Peyer's patch (tissue), 4 donors: ENCODE results near the gene OPN3.

ENCODE experiments used
- POLR2A ChIP-seq, 2 donors: fragments of 450-650 bp; IDR thresholded peaks; one replicate each; pipeline ENCODE4 v1.5.1; 2017; ENCODE audit warnings: antibody characterized with exemption in 2 of 2, mild to moderate bottlenecking in 2 of 2, moderate library complexity in 2 of 2
- TF ChIP-seq, protein P1 (sequence below), 6 experiments: fragments of 450-650 bp in 4 of 6; fragments of 200-600 bp in 2 of 6; sonication (generic) in 1 of 6; IDR thresholded peaks; one replicate each; pipeline ENCODE4 v1.5.1; 2017 to 2019; ENCODE audit warnings: antibody characterized with exemption in 6 of 6, mild to moderate bottlenecking in 3 of 6, moderate library complexity in 1 of 6

DNA sequence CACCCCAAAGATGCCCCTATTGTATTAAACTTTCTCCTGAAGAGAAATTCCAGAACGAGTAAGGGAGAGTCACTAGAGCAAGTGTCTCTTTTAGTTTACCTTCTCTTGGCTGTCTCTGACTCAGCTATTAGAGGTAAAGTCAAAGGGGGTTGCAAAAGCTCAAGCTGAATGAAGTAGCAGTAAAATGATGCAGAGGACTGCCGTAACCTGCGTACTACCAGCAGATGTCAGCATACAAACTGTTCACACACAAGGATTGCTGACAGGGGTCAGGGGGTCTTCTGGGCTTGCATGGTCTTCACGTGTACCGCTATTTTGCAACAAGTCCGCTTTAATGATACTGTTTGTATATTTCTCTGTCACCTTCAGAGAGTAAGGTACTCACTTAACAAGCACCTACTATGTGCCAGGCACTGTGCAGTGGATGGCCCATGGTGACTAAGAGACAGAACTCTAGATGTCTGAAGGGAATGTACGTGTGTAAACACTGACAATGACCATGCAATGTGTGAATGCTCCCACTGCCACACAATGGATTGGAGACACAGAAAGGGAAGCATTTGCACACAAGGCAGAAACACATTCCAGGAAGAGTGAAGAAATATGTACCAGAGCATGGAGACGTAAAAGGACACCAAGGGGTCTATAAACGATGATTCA lies 34.9 kb downstream of the OPN3 start:
- TF ChIP-seq, protein P1, sequence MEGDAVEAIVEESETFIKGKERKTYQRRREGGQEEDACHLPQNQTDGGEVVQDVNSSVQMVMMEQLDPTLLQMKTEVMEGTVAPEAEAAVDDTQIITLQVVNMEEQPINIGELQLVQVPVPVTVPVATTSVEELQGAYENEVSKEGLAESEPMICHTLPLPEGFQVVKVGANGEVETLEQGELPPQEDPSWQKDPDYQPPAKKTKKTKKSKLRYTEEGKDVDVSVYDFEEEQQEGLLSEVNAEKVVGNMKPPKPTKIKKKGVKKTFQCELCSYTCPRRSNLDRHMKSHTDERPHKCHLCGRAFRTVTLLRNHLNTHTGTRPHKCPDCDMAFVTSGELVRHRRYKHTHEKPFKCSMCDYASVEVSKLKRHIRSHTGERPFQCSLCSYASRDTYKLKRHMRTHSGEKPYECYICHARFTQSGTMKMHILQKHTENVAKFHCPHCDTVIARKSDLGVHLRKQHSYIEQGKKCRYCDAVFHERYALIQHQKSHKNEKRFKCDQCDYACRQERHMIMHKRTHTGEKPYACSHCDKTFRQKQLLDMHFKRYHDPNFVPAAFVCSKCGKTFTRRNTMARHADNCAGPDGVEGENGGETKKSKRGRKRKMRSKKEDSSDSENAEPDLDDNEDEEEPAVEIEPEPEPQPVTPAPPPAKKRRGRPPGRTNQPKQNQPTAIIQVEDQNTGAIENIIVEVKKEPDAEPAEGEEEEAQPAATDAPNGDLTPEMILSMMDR (IDR thresholded peaks at IDR 0.05), result no peak
- TF ChIP-seq POLR2A (IDR thresholded peaks at IDR 0.05), result no peak
